HepG2 (cell line): ENCODE results near the gene CD3G. TPM values are rescaled to one million over a fixed set of nuclear protein-coding genes. Genes with fewer than 3 reads are reported as not detected.

ENCODE experiments used
- ATAC-seq: fragments of 200-7000 bp; cut with Tn5 transposase; 3 replicates; pipeline ENCODE4 v1.9.1; 2020; ENCODE audit warnings: mild to moderate bottlenecking, moderate library complexity
- BruUV-seq: library from RNA; stranded (reverse); fragments of 400-500 nt; replicated peaks from 2 replicates; lab custom pipeline; 2021; lab: Mats Ljungman, UMichigan
- CTCF ChIA-PET: fragments of 300-600 bp; formaldehyde crosslinking; extraction: SDS; loops from one replicate; lab custom pipeline; 2021; ENCODE audit warnings: low total read pairs, inconsistent platforms, low intra/inter-chr PET ratio; lab: Yijun Ruan, JAX
- POLR2A ChIA-PET: fragments of 350-600 bp; sonication (Branson Sonifier 250); formaldehyde crosslinking; loops from one replicate; lab custom pipeline; 2020; ENCODE audit warnings: antibody characterized with exemption, inconsistent platforms; lab: Yijun Ruan, JAX
- DNase-seq: peaks from one replicate; pipeline ENCODE4 v3.0.0-alpha.2; 2015; ENCODE audit warnings: low spot score
- FAIRE-seq: peaks from 3 replicates; lab custom pipeline; 2011; peaks lifted over from hg19 to GRCh38; lab: Jason Lieb, UNC
- H2AFZ ChIP-seq: one replicate; pipeline ENCODE4 v1.6.1; 2011; ENCODE audit warnings: low read length, inconsistent platforms
- H3K27ac ChIP-seq: fragments of 300-600 bp; 3 replicates; pipeline ENCODE4 v1.8.0; 2011; ENCODE audit warnings: mixed run types, mild to moderate bottlenecking, mixed read lengths, low read length, inconsistent platforms; ENCODE audit not compliant: insufficient read depth; ENCODE audit errors: extremely low read length
- H3K27me3 ChIP-seq, 2 experiments: fragments of 200-600 bp in 1 of 2; 2 replicates in 1 of 2; 3 replicates in 1 of 2; pipeline versions ENCODE4 v1.6.0 to v1.8.0; 2011; ENCODE audit warnings: low read length in 2 of 2, mild to moderate bottlenecking in 2 of 2, moderate library complexity in 2 of 2, inconsistent platforms in 1 of 2; ENCODE audit not compliant: insufficient read depth in 2 of 2, control insufficient read depth in 1 of 2
- H3K36me3 ChIP-seq, 2 experiments: fragments of 200-600 bp in 1 of 2; replicated peaks in 1 of 2; 2 replicates in 1 of 2; 3 replicates in 1 of 2; pipeline versions ENCODE4 v1.5.1 to v1.8.0; 2011; ENCODE audit warnings: low read length in 2 of 2, inconsistent platforms in 1 of 2; ENCODE audit not compliant: insufficient read depth in 2 of 2, control insufficient read depth in 1 of 2
- H3K4me1 ChIP-seq: 2 replicates; pipeline ENCODE4 v1.5.1; 2012; ENCODE audit warnings: low read length, inconsistent platforms; ENCODE audit not compliant: insufficient read depth
- H3K4me2 ChIP-seq: 2 replicates; pipeline ENCODE4 v1.6.0; 2011; ENCODE audit warnings: low read depth, low read length, inconsistent platforms
- H3K4me3 ChIP-seq, 3 experiments: fragments of 200-600 bp in 1 of 3; sonication (generic), shearing (Covaris generic) in 1 of 3; replicated peaks in 1 of 3; 2 replicates each; pipeline ENCODE4 v1.5.1; 2011 to 2016; ENCODE audit warnings: low read length in 3 of 3, inconsistent platforms in 2 of 3, low read depth in 2 of 3, mild to moderate bottlenecking in 2 of 3, control low read depth in 1 of 3, mixed read lengths in 1 of 3; ENCODE audit not compliant: insufficient read depth in 1 of 3
- H3K79me2 ChIP-seq: one replicate; pipeline ENCODE4 v1.6.1; 2011; ENCODE audit warnings: low read length, inconsistent platforms; ENCODE audit not compliant: insufficient read depth
- H3K9ac ChIP-seq: 2 replicates; pipeline ENCODE4 v1.6.0; 2011; ENCODE audit warnings: mild to moderate bottlenecking, low read depth, low read length, inconsistent platforms; ENCODE audit not compliant: insufficient read depth
- H3K9me3 ChIP-seq: 2 replicates; pipeline ENCODE4 v1.5.1; 2012; ENCODE audit warnings: mild to moderate bottlenecking, low read length
- H4K20me1 ChIP-seq: 2 replicates; pipeline ENCODE4 v1.6.0; 2011; ENCODE audit warnings: inconsistent platforms, mild to moderate bottlenecking, low read length, moderate library complexity; ENCODE audit not compliant: insufficient read depth
- ATRX ChIP-seq: sonication (generic); formaldehyde crosslinking; IDR thresholded peaks from 2 replicates; pipeline ENCODE4 v1.4.0; 2020; ENCODE audit warnings: missing genetic modification reagents, borderline replicate concordance
- GFI1 ChIP-seq: sonication (generic); formaldehyde crosslinking; IDR thresholded peaks from 2 replicates; pipeline ENCODE4 v1.5.0; 2020; ENCODE audit warnings: missing genetic modification reagents, mild to moderate bottlenecking, borderline replicate concordance
- ONECUT2 ChIP-seq: sonication (generic); formaldehyde crosslinking; IDR thresholded peaks from 2 replicates; pipeline ENCODE4 v1.4.0; 2020; ENCODE audit warnings: missing genetic modification reagents
- SKIL ChIP-seq: sonication (generic); formaldehyde crosslinking; IDR thresholded peaks from 2 replicates; pipeline ENCODE4 v1.8.0; 2022; ENCODE audit warnings: missing genetic modification reagents, mild to moderate bottlenecking, moderate library complexity, borderline replicate concordance
- SNAPC2 ChIP-seq: sonication (generic); formaldehyde crosslinking; IDR thresholded peaks from 2 replicates; pipeline ENCODE4 v1.8.1; 2022; ENCODE audit warnings: mild to moderate bottlenecking, missing genetic modification reagents
- TIGD3 ChIP-seq: sonication (generic); formaldehyde crosslinking; IDR thresholded peaks from 2 replicates; pipeline ENCODE4 v1.5.1; 2020; ENCODE audit warnings: mild to moderate bottlenecking, missing genetic modification reagents, borderline replicate concordance
- ZNF281 ChIP-seq: sonication (generic); formaldehyde crosslinking; IDR thresholded peaks from 2 replicates; pipeline ENCODE4 v1.4.0; 2020; ENCODE audit warnings: missing genetic modification reagents, borderline replicate concordance
- ZNF292 ChIP-seq: sonication (generic); formaldehyde crosslinking; IDR thresholded peaks from 2 replicates; pipeline ENCODE4 v1.8.1; 2022; ENCODE audit warnings: mild to moderate bottlenecking, low read depth, missing genetic modification reagents, borderline replicate concordance
- WGBS: methylation state at CpG from one replicate; pipeline ENCODE4 v1.1.6; 2017; ENCODE audit warnings: low lambda C conversion rate; 5-methylcytosine and 5-hydroxymethylcytosine counted together
- in situ Hi-C: cut with HindIII; loops from 2 replicates; pipeline ENCODE4 v1.10.0; 2017; ENCODE audit warnings: low pct_unique_long_range_greater_than_20kb; ENCODE audit not compliant: extremely low pct_ligation_motif_present
- intact Hi-C: fragments of 100-400 bp; cut with micrococcal nuclease; formaldehyde crosslinking; loops from one replicate; pipeline ENCODE4 v1.10.0; 2022; ENCODE audit not compliant: unreplicated experiment
- polyA plus RNA-seq, 8 experiments: library from polyadenylated mRNA; depleted of rRNA in 3 of 8; stranded (reverse) in 7 of 8; unstranded in 1 of 8; fragments of >200 nt; fragmentation: Illumina TruSeq in 4 of 8; extraction: Trizol in 4 of 8; gene quantifications; 2 replicates each; pipeline versions ENCODE4 v1.2.1 to v1.2.3, GENCODE V29; 2011 to 2016; ENCODE audit warnings: low read depth in 4 of 8, missing spikeins in 1 of 8, mixed read lengths in 1 of 8; ENCODE audit not compliant: insufficient read depth in 1 of 8
- total RNA-seq, 5 experiments: library from RNA; depleted of rRNA; stranded (reverse); fragments of >200 nt; fragmentation: Illumina TruSeq; extraction: Trizol; gene quantifications; 2 replicates each; pipeline ENCODE4 v1.2.3, GENCODE V29; 2016; ENCODE audit warnings: low read depth in 1 of 5
- TF ChIP-seq, protein P1 (sequence below): sonication (generic); formaldehyde crosslinking; IDR thresholded peaks from 2 replicates; pipeline ENCODE4 v1.9.0; 2021; ENCODE audit warnings: missing genetic modification reagents, borderline replicate concordance
- TF ChIP-seq, protein P2 (sequence below): sonication (generic); formaldehyde crosslinking; IDR thresholded peaks from 2 replicates; pipeline ENCODE4 v1.5.1; 2020; ENCODE audit warnings: missing genetic modification reagents, mild to moderate bottlenecking, borderline replicate concordance

CD3G gene
- total and polyA plus RNA-seq, 2 of the 13 experiments (the other 11 are each of a cell fraction or from before 2014, with no cell fraction given) = not detected

DNA sequence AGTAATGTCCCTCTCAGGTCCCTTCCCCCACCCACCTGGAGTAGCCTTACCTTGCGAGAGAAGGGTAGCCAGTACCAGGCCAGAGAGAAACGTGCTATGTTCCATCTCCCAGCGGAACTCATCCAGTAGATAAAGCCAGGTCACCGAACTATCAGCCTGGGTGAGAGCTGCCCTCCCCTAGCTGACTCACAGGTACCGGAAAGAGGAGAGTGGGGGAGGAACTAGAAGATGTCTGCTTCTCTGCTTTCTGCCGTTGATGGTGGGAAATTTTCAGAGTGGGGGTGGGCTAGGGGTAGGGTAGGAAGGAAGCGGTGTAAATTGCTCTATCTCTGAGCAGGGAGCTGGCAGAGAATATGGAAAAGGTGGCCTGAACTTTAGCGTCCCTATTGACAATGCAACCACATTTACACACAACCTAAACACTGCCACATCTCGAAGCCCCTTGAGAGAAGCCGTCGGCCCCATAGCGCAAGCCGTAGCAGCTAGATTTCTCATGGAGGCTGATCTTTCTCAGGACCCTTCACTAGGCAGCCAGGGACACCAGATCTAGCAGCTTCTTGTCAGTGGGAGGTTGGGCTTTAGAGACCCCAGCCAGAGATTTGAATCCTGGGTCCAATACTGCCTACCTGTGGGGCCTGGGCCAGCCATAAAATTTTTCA is 1.5 kb upstream of the CD3G start, which contains the start of gene CD3D (continued):
- TF ChIP-seq ZNF281 (CRISPR knock-in tag) = 0 out of 2 replicates have a peak, but pooled peaks have one; percentile 22
- TF ChIP-seq SNAPC2 = no peak
- no peak for TF ChIP-seq ATRX (CRISPR knock-in tag)
- TF ChIP-seq SKIL (CRISPR knock-in tag) = no peak
- TF ChIP-seq, all 625 proteins: peak for 4

DNA sequence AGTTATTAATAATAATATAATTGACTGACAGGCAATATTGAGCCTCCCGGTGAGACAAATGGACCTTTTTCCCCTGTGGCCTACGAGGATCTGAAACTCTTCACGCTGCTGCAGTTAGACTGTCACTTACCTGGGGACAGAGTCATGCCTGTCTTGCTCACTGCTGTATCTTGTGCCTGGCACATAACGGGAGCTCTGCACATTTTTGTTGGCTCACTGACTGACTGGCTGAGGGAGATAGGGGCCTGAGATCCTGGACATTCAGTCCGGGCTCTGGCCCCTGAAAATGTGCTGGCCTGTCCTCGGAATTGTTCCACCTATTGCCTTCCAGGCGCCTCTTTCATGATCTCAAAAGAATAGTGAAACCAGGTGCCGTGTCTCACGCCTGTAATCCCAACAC is 896 bp upstream of the CD3G start:
- no peaks in the 10 kb centered on the region for H3K79me2 ChIP-seq
- H3K9ac ChIP-seq = no peak overlapping the region
- DNase-seq = no peak
- intact Hi-C loops = no loop called here
- no peaks in the 10 kb centered on the region for H3K9me3 ChIP-seq
- WGBS = 49% methylated on average over 6 of the region's 9 CpGs
- no peak for FAIRE-seq
- H2AFZ ChIP-seq = no peak overlapping the region
- ATAC-seq = no peak
- BruUV-seq = no TSS peak
- H3K27ac ChIP-seq = no peak overlapping the region
- no peak overlapping the region for H3K4me3 ChIP-seq
- ChIA-PET POLR2A (no interaction called here), CTCF (no interaction called here)
- H3K4me1 ChIP-seq = peaks cover 30% of the 10 kb centered on the region
- H3K4me2 ChIP-seq = no peak overlapping the region
- H4K20me1 ChIP-seq = no peaks in the 10 kb centered on the region
- H3K36me3 ChIP-seq = no peaks in the 10 kb centered on the region
- H3K27me3 ChIP-seq = peaks cover 3 to 24% of the 10 kb centered on the region in 2 experiments; a peak in 2 of 5 replicates
- in situ Hi-C loops = no loop called here
- no peak for TF ChIP-seq ZNF292 (CRISPR knock-in tag)
- TF ChIP-seq TIGD3 (CRISPR knock-in tag) = no peak
- TF ChIP-seq, protein P1, sequence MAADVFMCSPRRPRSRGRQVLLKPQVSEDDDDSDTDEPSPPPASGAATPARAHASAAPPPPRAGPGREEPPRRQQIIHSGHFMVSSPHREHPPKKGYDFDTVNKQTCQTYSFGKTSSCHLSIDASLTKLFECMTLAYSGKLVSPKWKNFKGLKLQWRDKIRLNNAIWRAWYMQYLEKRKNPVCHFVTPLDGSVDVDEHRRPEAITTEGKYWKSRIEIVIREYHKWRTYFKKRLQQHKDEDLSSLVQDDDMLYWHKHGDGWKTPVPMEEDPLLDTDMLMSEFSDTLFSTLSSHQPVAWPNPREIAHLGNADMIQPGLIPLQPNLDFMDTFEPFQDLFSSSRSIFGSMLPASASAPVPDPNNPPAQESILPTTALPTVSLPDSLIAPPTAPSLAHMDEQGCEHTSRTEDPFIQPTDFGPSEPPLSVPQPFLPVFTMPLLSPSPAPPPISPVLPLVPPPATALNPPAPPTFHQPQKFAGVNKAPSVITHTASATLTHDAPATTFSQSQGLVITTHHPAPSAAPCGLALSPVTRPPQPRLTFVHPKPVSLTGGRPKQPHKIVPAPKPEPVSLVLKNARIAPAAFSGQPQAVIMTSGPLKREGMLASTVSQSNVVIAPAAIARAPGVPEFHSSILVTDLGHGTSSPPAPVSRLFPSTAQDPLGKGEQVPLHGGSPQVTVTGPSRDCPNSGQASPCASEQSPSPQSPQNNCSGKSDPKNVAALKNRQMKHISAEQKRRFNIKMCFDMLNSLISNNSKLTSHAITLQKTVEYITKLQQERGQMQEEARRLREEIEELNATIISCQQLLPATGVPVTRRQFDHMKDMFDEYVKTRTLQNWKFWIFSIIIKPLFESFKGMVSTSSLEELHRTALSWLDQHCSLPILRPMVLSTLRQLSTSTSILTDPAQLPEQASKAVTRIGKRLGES (CRISPR knock-in tag) = no peak
- no peak for TF ChIP-seq GFI1 (CRISPR knock-in tag)
- no peak for TF ChIP-seq ONECUT2 (CRISPR knock-in tag)
- TF ChIP-seq, protein P2, sequence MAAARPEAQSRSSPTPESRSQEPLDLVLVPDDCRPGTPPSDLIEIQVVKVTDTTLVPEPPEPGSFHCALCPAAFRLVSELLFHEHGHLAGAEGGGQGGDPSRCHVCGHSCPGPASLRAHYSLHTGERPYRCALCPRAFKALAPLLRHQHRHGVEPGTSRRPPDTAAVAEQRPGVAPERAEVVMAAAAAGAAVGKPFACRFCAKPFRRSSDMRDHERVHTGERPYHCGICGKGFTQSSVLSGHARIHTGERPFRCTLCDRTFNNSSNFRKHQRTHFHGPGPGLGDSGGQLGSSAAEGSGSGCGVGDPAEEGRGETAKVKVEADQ (CRISPR knock-in tag) = no peak
